ENCODE results near the gene ZNF385B. TPM values are rescaled to one million over a fixed set of nuclear protein-coding genes. Genes with fewer than 3 reads are reported as not detected.
"Not testable (repeated sequence)": the region's sequence is repeated elsewhere in the genome, so short reads cannot be mapped to it uniquely, and the experiment has no call there.

Gene ZNF385B
- total RNA-seq, 1 donor from 2014 or later = 0.89 TPM

DNA sequence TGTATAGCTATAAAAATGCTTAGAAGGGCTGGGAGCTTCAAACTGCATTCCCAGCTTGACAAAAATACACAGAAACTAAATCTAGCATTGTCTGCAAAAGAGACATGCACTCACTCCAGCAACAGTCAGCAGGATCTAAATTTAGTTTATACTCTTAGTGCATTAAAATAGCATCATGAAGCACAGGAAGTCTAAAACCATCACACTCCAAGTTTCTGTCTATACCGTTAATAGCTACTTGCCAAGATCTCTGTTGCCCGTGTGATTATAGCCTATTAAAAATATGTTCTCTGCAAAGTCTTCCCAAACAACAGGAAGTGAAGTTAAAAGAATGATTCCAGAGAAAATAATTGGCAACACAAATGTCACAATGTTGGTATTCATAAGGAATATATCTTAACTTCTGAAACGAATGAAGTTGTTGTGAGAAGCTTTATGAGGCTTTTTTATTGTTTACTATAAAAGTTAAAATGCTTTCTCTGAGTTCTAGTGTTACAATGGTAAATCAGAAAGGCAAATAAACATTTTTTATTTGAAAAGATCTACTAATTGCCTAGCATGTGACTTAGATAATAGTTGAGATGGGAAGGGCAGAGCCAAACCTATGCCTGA is 184.2 kb downstream of the ZNF385B start:
- peak; percentile 5 for DNase-seq

DNA sequence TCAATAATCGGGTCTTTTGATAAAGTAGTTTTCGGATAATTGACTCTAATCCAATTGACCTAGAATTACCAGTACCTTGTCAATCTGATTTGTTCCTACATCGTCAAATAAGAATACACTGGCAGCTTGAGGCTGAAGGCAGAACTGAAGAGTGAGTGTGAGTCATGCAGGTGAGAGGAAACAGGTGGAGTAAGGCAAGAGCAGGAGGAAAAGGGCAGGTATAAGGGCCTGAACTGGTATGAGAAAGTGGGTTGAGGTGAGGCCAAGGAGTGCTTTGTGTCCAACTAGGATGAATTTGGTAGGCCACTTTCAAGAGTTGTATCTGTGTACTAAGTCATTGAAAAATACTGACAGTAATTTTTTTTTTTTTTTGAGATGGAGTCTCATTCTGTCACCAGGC is 186.0 kb downstream of the ZNF385B start:
- DNase-seq = no peak

DNA sequence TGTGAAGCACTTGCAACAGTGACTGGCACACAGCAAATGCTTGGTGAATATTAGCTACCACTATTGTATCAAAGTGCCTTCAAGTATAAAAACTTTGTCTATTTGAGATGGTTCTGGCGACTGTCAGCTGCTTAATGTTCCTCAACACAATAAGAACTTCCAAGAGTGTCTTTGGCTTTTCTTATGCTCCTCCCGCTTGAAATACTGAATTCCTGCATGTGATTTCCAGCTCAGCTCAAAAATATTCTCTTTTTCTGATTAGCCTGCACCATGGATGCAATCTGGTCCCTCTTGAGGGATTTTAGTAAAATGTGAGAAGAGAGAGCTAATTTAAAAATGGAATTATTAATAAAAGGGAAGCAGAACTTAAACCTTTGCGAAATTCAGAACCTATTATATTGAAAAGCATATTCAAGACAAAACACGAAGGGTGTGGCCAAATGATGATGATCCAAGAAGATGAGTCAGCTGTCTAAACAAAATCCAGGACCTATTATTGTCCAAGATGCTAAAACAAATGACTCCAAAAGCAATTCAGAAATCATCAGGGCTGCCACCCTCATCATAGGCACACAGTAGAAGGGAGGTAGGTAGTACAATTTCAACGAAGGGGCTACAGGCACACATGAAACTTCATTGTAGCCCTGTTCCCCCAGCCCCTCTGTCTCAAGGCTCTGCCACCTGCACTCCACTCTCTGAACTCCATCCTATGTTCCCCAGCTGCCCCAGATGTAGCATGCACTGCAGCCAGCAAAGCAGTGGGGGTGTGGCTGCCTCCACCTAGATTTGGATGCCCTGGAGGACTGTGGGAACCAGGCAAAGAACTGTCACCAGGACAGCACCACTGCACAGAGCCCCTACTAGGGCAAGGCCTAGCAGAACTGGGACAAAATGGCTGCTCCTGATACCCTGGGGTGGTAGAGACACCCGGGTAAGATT is 190.1 kb downstream of the ZNF385B start:
- DNase-seq = no peak

GRCh38 chr2:179669196-179669595 is 192.2 kb downstream of the ZNF385B start:
- no peak for DNase-seq

- DNase-seq = no peak
Measured at GRCh38 chr2:179664972-179665812, 196.2 kb downstream of the ZNF385B start.

DNA sequence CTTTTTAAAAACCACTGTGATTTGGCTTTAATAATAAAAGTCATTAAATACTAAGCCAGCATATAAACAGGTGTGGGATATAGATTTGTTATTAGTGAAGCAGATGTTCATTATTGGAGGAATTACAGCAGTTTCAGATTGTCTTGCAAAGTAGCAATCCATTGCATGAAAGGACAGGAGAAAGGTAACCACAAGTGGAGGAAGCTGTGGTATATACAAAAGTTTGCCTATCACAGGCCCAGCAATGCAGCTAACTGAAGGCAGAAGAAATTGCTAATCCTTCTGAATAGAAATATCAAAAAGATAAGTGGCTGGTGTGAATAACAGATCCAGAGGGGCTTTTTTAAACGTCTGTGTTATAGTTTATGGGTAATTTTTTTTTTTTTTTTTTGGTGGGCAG is 199.4 kb downstream of the ZNF385B start:
- DNase-seq = no peak

DNA sequence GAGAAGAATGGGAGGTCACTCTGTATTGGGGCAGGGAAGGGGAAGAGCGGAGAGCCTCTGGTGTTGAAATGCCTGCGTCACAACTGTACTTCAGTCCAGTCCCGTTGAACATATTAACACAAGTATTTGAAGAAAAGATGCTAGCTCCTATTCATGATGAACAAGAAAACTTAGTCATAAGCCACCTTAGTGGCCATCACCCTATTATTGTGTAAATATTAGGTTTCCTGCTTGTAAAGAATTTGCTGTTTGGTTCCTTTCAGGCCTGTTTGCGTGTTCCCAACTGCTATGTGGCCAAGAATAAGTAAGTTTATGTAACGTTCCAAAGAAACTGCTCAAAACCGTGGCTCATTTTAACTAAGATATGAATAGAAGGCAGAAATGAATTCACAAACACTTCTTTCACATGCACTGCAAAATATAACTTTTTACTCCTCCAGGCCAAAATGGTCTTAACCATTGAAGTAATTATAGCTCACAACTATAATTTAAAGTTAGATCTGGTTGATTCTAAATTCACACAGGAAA is 204.3 kb downstream of the ZNF385B start:
- no peak for DNase-seq

- no peak for DNase-seq
Measured at GRCh38 chr2:179655627-179656026, 205.8 kb downstream of the ZNF385B start.

DNA sequence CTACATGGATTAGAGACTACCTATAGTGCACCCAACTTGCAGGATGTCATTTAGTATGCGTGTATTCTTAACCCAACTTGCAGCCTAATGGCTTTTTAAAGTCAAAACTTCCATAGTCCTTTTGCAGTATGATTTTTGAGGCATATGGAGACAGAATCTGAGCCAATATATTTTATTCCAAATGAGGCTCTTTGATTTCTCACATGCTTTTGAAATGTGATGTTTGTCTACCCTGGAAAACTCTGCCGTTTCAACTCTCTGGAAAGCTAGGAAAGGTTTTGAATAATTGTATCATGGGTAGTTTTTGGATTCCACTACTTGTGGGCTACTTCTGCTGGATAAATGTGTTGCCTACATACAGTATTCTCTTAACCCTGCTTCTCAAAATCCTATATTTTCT is 206.6 kb downstream of the ZNF385B start:
- DNase-seq = no peak

- no peak for DNase-seq
Measured at GRCh38 chr2:179652296-179652695, 209.1 kb downstream of the ZNF385B start.

- DNase-seq = no peak
Measured at GRCh38 chr2:179650420-179650819, 211.0 kb downstream of the ZNF385B start.

GRCh38 chr2:179646862-179647587 is 214.4 kb downstream of the ZNF385B start:
- no peak for DNase-seq

- DNase-seq = no peak
Measured at GRCh38 chr2:179646173-179646769, 215.1 kb downstream of the ZNF385B start.

DNA sequence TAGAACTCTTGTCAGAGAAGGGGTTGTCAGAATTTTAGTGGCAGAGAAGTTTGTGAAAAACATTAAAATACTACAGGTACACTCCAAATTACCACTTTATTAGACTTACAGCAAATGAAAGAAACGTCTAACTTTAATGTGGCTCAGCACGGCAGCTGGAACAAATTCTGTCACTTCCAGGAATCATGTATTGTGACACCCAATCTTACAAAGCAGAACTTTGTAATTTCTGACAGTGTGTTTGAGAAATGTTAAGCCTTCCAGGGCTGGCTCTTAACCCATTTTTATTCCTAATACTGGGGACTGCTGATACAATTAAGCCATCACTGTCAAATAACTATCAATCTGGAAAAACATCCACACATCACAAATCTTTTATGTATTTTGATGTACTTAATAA is 216.4 kb downstream of the ZNF385B start:
- DNase-seq = no peak

DNA sequence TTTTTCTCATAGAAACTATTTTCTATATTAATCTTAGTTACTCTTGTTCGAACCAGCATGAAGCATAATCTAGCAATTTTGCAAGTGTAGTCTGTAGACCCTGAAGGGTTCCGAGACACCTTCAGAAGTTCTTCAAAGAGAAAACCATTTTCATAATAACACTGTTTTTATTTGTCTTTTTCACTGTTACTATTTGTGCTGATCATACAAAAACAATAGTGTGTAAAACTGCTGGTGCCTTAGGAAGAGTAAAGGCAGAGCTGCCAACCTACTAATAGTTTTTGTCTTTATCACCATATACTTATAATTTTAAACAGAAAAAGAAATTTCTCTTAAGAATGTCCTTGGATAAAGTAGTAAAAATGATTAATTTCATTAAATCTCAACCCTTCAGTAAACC is 218.9 kb downstream of the ZNF385B start:
- no peak for DNase-seq

- DNase-seq = no peak
Measured at GRCh38 chr2:179636995-179637394, 224.4 kb downstream of the ZNF385B start.

GRCh38 chr2:179636100-179636980 is 225.1 kb downstream of the ZNF385B start:
- no peak for DNase-seq

DNA sequence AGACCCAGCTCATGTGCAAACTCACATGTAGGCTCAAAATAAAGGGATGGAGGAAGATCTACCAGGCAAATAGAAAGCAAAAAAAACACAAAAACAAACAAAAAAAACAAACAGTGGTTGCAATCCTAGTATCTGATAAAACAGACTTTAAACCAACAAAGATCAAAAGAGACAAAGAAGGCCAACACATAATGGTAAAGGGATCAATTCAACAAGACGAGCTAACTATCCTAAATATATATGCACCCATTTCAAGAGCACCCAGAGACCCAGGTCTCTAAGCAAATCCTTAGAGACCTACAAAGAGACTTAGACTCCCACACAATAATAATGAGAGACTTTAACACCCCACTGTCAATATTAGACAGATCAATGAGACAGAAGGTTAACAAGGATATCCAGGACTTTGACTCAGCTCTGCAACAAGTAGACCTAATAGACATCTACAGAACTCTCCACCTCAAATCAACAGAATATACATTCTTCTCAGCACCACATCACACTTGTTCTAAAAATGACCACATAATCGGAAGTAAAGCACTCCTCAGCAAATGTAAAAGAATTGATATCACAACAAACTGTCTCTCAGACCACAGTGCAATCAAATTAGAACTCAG is 229.5 kb downstream of the ZNF385B start:
- not testable (repeated sequence) for DNase-seq

- not testable (repeated sequence) for DNase-seq
Measured at GRCh38 chr2:179629776-179630175, 231.6 kb downstream of the ZNF385B start.

- DNase-seq = no peak
Measured at GRCh38 chr2:179626261-179626660, 235.2 kb downstream of the ZNF385B start.
